ENCODE measurements around the gene C14orf39. TPM values are rescaled to one million over a fixed set of nuclear protein-coding genes. Genes with fewer than 3 reads are reported as not detected.

The C14orf39 gene, protein sequence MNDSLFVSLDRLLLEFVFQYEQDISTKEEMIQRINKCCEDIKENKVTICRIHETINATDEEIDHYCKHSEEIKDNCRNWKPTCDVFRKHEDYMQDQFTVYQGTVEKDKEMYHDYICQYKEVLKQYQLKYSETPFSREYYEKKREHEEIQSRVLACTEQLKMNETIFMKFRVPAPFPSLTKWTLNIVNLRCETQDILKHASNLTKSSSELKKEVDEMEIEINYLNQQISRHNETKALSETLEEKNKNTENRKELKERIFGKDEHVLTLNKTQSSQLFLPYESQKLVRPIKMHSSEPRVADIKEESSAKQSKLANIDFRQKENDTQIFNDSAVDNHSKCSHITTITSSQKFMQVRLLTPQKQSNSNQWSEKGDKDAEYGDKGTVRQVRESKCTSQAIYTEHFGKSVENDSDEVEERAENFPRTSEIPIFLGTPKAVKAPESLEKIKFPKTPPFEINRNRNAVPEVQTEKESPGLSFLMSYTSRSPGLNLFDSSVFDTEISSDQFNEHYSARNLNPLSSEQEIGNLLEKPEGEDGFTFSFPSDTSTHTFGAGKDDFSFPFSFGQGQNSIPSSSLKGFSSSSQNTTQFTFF
- not detected in 2 replicates for total RNA-seq

DNA sequence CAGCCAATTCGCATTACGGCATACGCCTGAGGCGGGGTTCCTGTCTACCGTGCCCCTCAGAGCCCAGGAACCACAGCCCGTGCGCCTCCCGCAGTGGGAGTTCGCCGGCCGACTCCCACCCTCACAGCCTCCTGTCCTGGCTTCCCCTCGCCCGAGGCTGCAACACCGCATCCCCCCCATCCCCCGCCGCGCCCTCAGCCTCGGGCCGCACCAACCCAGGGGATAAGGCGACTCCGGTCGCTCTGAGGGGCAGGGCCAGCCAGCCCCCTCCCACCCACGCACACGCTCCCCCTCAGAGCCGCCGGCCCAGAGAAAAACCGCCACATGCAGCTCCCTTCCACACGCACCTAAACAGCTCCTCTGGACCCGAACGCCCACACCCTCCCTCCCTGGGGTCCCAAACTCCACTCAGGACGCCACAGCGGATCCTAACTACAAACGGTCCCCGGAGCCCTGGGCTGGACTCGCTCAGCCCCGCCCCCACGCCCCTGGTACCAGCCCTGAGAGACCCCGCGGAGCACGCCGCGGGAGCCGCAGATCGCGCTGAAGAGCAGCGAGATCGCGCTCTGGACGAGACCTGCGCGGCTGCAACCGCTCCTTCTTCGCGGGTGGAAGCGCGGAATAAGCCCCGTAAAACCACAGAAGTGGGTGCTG is at the start of gene C14orf39:
TSS of gene C14orf39 (minus strand) at position 466 of the 654 bp plus-strand sequence. CDS start 985 bp downstream, outside the sequence.

DNA sequence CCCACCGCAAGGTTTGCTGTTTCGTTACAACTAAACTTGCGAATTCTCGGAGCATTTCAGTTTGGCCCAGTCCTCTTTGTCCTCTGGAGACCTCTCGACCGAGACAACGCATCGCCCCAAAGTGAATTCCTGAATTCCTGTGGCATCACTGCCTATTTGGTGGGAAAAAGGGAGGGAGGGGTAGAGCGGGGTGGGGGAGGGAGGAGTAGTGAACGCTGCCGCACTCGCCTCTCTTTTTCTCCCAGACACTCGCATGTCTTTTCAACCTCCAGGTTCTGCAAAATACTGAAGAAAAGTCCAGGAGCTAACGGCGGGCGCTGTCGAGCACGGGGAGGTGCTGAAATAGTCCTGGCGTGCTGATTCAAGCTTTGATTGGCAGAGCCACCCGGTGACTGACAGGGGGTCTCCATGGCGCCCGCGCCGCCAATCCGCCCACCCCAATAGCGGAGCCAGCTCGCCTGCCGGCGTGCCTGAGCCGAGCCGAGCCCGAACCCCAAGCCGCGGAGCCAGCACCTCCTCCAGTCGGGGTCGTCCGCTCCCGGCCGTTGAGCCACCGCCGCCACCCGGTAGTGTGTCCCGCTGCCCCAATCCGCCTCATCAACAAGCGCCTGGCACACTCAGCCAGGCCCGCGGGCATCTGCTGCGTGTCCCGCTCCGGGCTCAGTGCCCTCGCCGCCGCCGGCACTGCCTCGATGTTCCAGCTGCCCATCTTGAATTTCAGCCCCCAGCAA is 23.0 kb upstream of the C14orf39 start, which contains the start of gene SIX6:
TSS of gene SIX6 (plus strand) at position 440 of the 731 bp plus-strand sequence. CDS start at position 693, 253 bp downstream.

Other genes starting within 250 kb of the C14orf39 start
- gene PPM1A, start 236.8 kb downstream of the C14orf39 start, total RNA-seq, result 32.5 and 33.9 TPM in 2 replicates
- not detected in 2 replicates for gene SIX6, start 23.1 kb upstream of the C14orf39 start, total RNA-seq
- gene SIX1, start 163.4 kb upstream of the C14orf39 start, total RNA-seq, result 4.6 and 5.4 TPM in 2 replicates
- gene SIX4, start 238.3 kb upstream of the C14orf39 start, total RNA-seq, result 10.9 and 14.8 TPM in 2 replicates
- gene MNAT1, start 248.7 kb upstream of the C14orf39 start, total RNA-seq, result 41.7 and 47.3 TPM in 2 replicates